IMR-90 (cell line): ENCODE measurements around the gene NFKB1. TPM values are rescaled to one million over a fixed set of nuclear protein-coding genes. Genes with fewer than 3 reads are reported as not detected.

Source experiments
- ATAC-seq: fragments of 200-7000 bp; cut with Tn5 transposase; 2 replicates; pipeline ENCODE4 v1.9.1; 2020; ENCODE audit warnings: low read depth, mild to moderate bottlenecking, moderate library complexity
- BruUV-seq: library from RNA; stranded (reverse); fragments of 400-500 nt; replicated peaks from 2 replicates; lab custom pipeline; 2021; lab: Mats Ljungman, UMichigan
- CTCF ChIA-PET: fragments of 300-600 bp; formaldehyde crosslinking; extraction: SDS; loops from one replicate; lab custom pipeline; 2021; ENCODE audit warnings: antibody characterized with exemption; lab: Yijun Ruan, JAX
- POLR2A ChIA-PET: fragments of 300-600 bp; sonication (Branson Sonifier 250); formaldehyde crosslinking; loops from one replicate; lab custom pipeline; 2022; ENCODE audit warnings: antibody characterized with exemption; ENCODE audit not compliant: unreplicated experiment; lab: Charles Lee
- DNase-seq: peaks from one replicate; pipeline ENCODE4 v3.0.0; 2013
- H2AFZ ChIP-seq: replicated peaks from 2 replicates; pipeline ENCODE3; 2013; ENCODE audit warnings: low read length, mild to moderate bottlenecking; ENCODE audit not compliant: poor library complexity
- H2AK5ac ChIP-seq: 2 replicates; pipeline ENCODE4 v1.6.1; 2013; ENCODE audit warnings: low read depth, low read length, inconsistent platforms
- H2AK9ac ChIP-seq: replicated peaks from 2 replicates; pipeline ENCODE3; 2013; ENCODE audit warnings: mild to moderate bottlenecking, low read depth, low read length, moderate library complexity; ENCODE audit not compliant: poor library complexity
- H2BK120ac ChIP-seq: 2 replicates; pipeline ENCODE4 v1.6.1; 2013; ENCODE audit warnings: low read depth, low read length, inconsistent platforms
- H2BK15ac ChIP-seq: 3 replicates; pipeline ENCODE4 v1.6.1; 2013; ENCODE audit warnings: low read depth, low read length, inconsistent platforms
- H2BK20ac ChIP-seq: 2 replicates; pipeline ENCODE4 v1.6.1; 2013; ENCODE audit warnings: low read depth, mild to moderate bottlenecking, inconsistent platforms, low read length, moderate library complexity
- H2BK5ac ChIP-seq: 2 replicates; pipeline ENCODE4 v1.6.1; 2013; ENCODE audit warnings: mild to moderate bottlenecking, low read depth, low read length, inconsistent platforms; ENCODE audit not compliant: poor library complexity, severe bottlenecking
- H3K14ac ChIP-seq: replicated peaks from 2 replicates; pipeline ENCODE4 v1.6.1; 2013; ENCODE audit warnings: low read depth, low read length, inconsistent platforms
- H3K18ac ChIP-seq: 2 replicates; pipeline ENCODE4 v1.6.1; 2013; ENCODE audit warnings: low read depth, low read length, control low read depth
- H3K23ac ChIP-seq: 2 replicates; pipeline ENCODE4 v1.6.1; 2013; ENCODE audit warnings: low read depth, low read length, inconsistent platforms
- H3K27ac ChIP-seq: 2 replicates; pipeline ENCODE4 v1.5.1; 2013; ENCODE audit warnings: mild to moderate bottlenecking, control low read depth, low read length; ENCODE audit not compliant: insufficient read depth
- H3K27me3 ChIP-seq: 2 replicates; pipeline ENCODE4 v1.6.1; 2013; ENCODE audit warnings: low read length; ENCODE audit not compliant: control insufficient read depth, insufficient read depth
- H3K36me3 ChIP-seq: 2 replicates; pipeline ENCODE4 v1.6.1; 2013; ENCODE audit warnings: low read length, mixed read lengths; ENCODE audit not compliant: control insufficient read depth, insufficient read depth
- H3K4ac ChIP-seq: 2 replicates; pipeline ENCODE4 v1.6.1; 2013; ENCODE audit warnings: low read depth, low read length, inconsistent platforms
- H3K4me1 ChIP-seq: 2 replicates; pipeline ENCODE4 v1.6.1; 2013; ENCODE audit warnings: low read length, mixed read lengths; ENCODE audit not compliant: control insufficient read depth, insufficient read depth
- H3K4me2 ChIP-seq: 2 replicates; pipeline ENCODE4 v1.6.1; 2013; ENCODE audit warnings: low read depth, mild to moderate bottlenecking, control low read depth, low read length, moderate library complexity
- H3K4me3 ChIP-seq: 2 replicates; pipeline ENCODE4 v1.5.1; 2013; ENCODE audit warnings: low read depth, mild to moderate bottlenecking, control low read depth, low read length, moderate library complexity; ENCODE audit not compliant: insufficient read depth
- H3K56ac ChIP-seq: 2 replicates; pipeline ENCODE4 v1.6.1; 2013; ENCODE audit warnings: low read length, inconsistent platforms; ENCODE audit not compliant: insufficient read depth; ENCODE audit errors: extremely low read depth
- H3K79me1 ChIP-seq, 2 experiments: 2 replicates each; pipeline ENCODE4 v1.6.1; 2013; ENCODE audit warnings: low read length in 2 of 2, inconsistent platforms in 1 of 2, low read depth in 1 of 2
- H3K9ac ChIP-seq: 2 replicates; pipeline ENCODE4 v1.6.1; 2013; ENCODE audit warnings: low read depth, low read length, control low read depth
- H3K9me1 ChIP-seq: 2 replicates; pipeline ENCODE4 v1.6.1; 2013; ENCODE audit warnings: low read length, inconsistent platforms; ENCODE audit not compliant: insufficient read depth
- H3K9me3 ChIP-seq: 2 replicates; pipeline ENCODE4 v1.6.1; 2013; ENCODE audit warnings: low read length; ENCODE audit not compliant: control insufficient read depth, insufficient read depth
- H4K20me1 ChIP-seq: 2 replicates; pipeline ENCODE4 v1.6.1; 2013; ENCODE audit warnings: low read length, inconsistent platforms; ENCODE audit not compliant: insufficient read depth
- H4K5ac ChIP-seq: 2 replicates; pipeline ENCODE4 v1.6.1; 2013; ENCODE audit warnings: mild to moderate bottlenecking, low read depth, low read length, control low read depth
- H4K8ac ChIP-seq, 2 experiments: 2 replicates each; pipeline ENCODE4 v1.6.1; 2013; ENCODE audit warnings: low read depth in 2 of 2, low read length in 2 of 2, control low read depth in 1 of 2, inconsistent platforms in 1 of 2
- H4K91ac ChIP-seq: 2 replicates; pipeline ENCODE4 v1.6.1; 2013; ENCODE audit warnings: low read depth, low read length, inconsistent platforms; ENCODE audit not compliant: insufficient read depth
- BHLHE40 ChIP-seq: fragments of 150-350 bp; IDR thresholded peaks from 2 replicates; pipeline ENCODE4 v1.6.1; 2016; ENCODE audit warnings: mild to moderate bottlenecking, low read depth, low read length
- CEBPB ChIP-seq: IDR thresholded peaks from 2 replicates; pipeline ENCODE4 v1.6.1; 2012; ENCODE audit warnings: low read depth, low read length, improper control_type of control experiment
- CHD1 ChIP-seq: IDR thresholded peaks from 2 replicates; pipeline ENCODE4 v1.6.1; 2012; ENCODE audit warnings: low read depth, low read length, improper control_type of control experiment
- FOS ChIP-seq: fragments of 150-350 bp; IDR thresholded peaks from 2 replicates; pipeline ENCODE4 v1.6.1; 2016; ENCODE audit warnings: low read depth, low read length
- MAFK ChIP-seq: IDR thresholded peaks from 2 replicates; pipeline ENCODE4 v1.6.1; 2012; ENCODE audit warnings: low read depth, low read length, improper control_type of control experiment
- MAZ ChIP-seq: IDR thresholded peaks from 2 replicates; pipeline ENCODE4 v1.6.1; 2012; ENCODE audit warnings: low read depth, mild to moderate bottlenecking, low read length, improper control_type of control experiment, moderate library complexity, borderline replicate concordance
- MXI1 ChIP-seq: IDR thresholded peaks from 2 replicates; pipeline ENCODE4 v1.6.1; 2012; ENCODE audit warnings: low read depth, mild to moderate bottlenecking, low read length, moderate library complexity, borderline replicate concordance
- POLR2A ChIP-seq: IDR thresholded peaks from 2 replicates; pipeline ENCODE4 v1.6.1; 2012; ENCODE audit warnings: mild to moderate bottlenecking, low read depth, low read length
- RAD21 ChIP-seq: IDR thresholded peaks from 2 replicates; pipeline ENCODE4 v1.6.1; 2012; ENCODE audit warnings: low read length, improper control_type of control experiment
- RCOR1 ChIP-seq: IDR thresholded peaks from 2 replicates; pipeline ENCODE4 v1.6.1; 2012; ENCODE audit warnings: mild to moderate bottlenecking, low read length, improper control_type of control experiment; ENCODE audit not compliant: insufficient replicate concordance
- RFX5 ChIP-seq: IDR thresholded peaks from 2 replicates; pipeline ENCODE4 v1.8.0; 2012; ENCODE audit warnings: low read depth, mild to moderate bottlenecking, low read length, moderate library complexity
- SMC3 ChIP-seq: fragments of 150-350 bp; IDR thresholded peaks from 2 replicates; pipeline ENCODE4 v1.6.1; 2016; ENCODE audit warnings: low read depth, mild to moderate bottlenecking, antibody characterized with exemption, low read length, moderate library complexity
- WGBS, 2 experiments: methylation state at CpG; one replicate each; pipeline versions ENCODE4 v1.1.5 to v1.1.7; 2013; ENCODE audit warnings: missing lambda C conversion rate in 2 of 2; ENCODE audit not compliant: insufficient read length in 1 of 2; ENCODE audit errors: extremely low coverage in 2 of 2; 5-methylcytosine and 5-hydroxymethylcytosine counted together
- dilution Hi-C: fragments of 300-500 bp; cut with HindIII; formaldehyde crosslinking; loops from one replicate; pipeline ENCODE4 v1.14.3; 2018; ENCODE audit warnings: low sequenced_read_pairs; ENCODE audit not compliant: unreplicated experiment
- in situ Hi-C: fragments of 300-500 bp; cut with MboI; formaldehyde crosslinking; loops from 3 replicates; pipeline ENCODE4 v1.14.3; 2019; ENCODE audit warnings: low sequenced_read_pairs, inconsistent platforms, mixed read lengths
- intact Hi-C: fragments of 100-400 bp; cut with micrococcal nuclease; formaldehyde crosslinking; loops from 2 replicates; pipeline ENCODE4 v1.10.0; 2022
- polyA plus RNA-seq, 3 experiments: library from polyadenylated mRNA; depleted of rRNA; stranded (reverse); fragments of >200 nt; gene quantifications; 2 replicates each; pipeline ENCODE4 v1.2.3, GENCODE V29; 2012; ENCODE audit warnings: low replicate concordance in 1 of 3
- total RNA-seq: library from RNA; depleted of rRNA; stranded (reverse); fragments of >200 nt; gene quantifications from 2 replicates; pipeline ENCODE4 v1.2.3, GENCODE V29; 2012
- TF ChIP-seq, protein P1 (sequence below): conservative IDR thresholded peaks from 2 replicates; pipeline ENCODE4 v1.5.1; 2012; ENCODE audit warnings: mild to moderate bottlenecking, low read depth, low read length, improper control_type of control experiment
- TF ChIP-seq, protein P2 (sequence below): fragments of 150-350 bp; IDR thresholded peaks from 2 replicates; pipeline ENCODE4 v1.6.1; 2016; ENCODE audit warnings: low read depth, mild to moderate bottlenecking, low read length, moderate library complexity, borderline replicate concordance
- TF ChIP-seq, protein P3 (sequence below): fragments of 150-350 bp; IDR thresholded peaks from 2 replicates; pipeline ENCODE4 v1.6.1; 2017; ENCODE audit warnings: mild to moderate bottlenecking, antibody characterized with exemption, low read length, low read depth

The NFKB1 gene
- total and polyA plus RNA-seq, 2 of the 4 experiments (the other 2 are of a cell fraction): 19.8 to 24.6 TPM

DNA sequence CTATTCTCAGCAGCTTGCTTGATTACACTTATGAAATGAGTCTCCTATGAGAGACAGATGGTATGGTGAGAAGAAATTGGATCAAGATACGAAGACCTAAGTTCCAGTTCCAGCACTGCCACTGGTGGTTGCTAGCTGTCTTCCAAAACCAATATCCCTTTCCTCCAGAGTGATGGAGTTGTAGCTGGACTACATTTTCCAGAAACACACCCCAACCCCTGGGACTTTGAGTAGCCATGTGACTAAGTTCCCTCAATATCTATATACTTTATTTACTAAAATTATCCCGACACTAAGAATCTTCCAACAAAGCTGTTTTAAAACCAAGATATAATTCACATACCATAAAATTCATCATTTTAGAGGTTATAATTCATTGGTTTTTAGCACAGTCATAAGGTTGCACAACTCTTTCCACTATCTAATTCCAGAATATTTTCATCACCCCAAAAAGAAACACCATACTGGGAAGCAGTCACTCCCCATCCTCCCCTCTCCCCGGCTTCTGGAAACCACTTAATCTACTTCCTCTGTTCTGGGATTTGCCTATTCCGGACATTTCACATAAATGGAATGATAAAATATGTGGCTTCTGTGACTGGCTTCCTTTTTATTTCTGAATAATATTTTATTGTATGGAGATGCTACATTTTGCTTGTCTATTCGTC, 141.6 kb downstream of the NFKB1 start:
- Histone ChIP-seq H3K14ac (no peak overlapping the region), H3K56ac (no peak overlapping the region; the same call in 1 of the 2 replicates), H4K5ac (peak overlapping the region; percentile 71; the same call in 1 of the 2 replicates), H2BK120ac (no peak overlapping the region), H2AFZ (no peak overlapping the region), H3K4me1 (peaks cover 8% of the 10 kb centered on the region), H3K36me3 (peaks cover 10% of the 10 kb centered on the region), H3K9me1 (peaks cover 3% of the 10 kb centered on the region; the same call in 1 of the 2 replicates), H3K4me2 (no peak overlapping the region), H3K23ac (no peak overlapping the region), H3K9ac (no peak overlapping the region), H2AK9ac (no peak overlapping the region), H3K4me3 (no peak overlapping the region), H3K9me3 (no peaks in the 10 kb centered on the region), H3K27me3 (no peaks in the 10 kb centered on the region), H4K20me1 (no peaks in the 10 kb centered on the region), H3K4ac (no peak overlapping the region), H2BK5ac (no peak overlapping the region), H3K27ac (no peak overlapping the region), H2BK15ac (no peak overlapping the region), H2AK5ac (no peak overlapping the region), H4K91ac (no peak overlapping the region), H2BK20ac (no peak overlapping the region), H3K79me1 (0 out of 4 replicates have a peak, but pooled peaks cover 0 to 3% of the 10 kb centered on the region in 2 experiments), H3K18ac (0 out of 2 replicates have a peak overlapping the region, but pooled peaks have one; percentile 35), H4K8ac (no peak overlapping the region)
- ATAC-seq (peak; percentile 43), DNase-seq (peak; percentile 46)
- dilution Hi-C loops: no loop called here
- POLR2A ChIA-PET: interaction anchor here (0.6 kb wide), 1 partner anchor 183 kb away, joined by 3 read pairs; no protein-coding TSS in a partner anchor
- no TSS peak for BruUV-seq
- CTCF ChIA-PET: no interaction called here
- WGBS, 2 experiments: 100% methylated on average over 1 of the region's 5 CpGs; no CpG with 5 or more reads in 1 of the 2 experiments
- intact Hi-C loops: no loop called here
- in situ Hi-C loops: no loop called here
- no peak for TF ChIP-seq POLR2A
- TF ChIP-seq MXI1: no peak
- no peak for TF ChIP-seq RAD21
- no peak for TF ChIP-seq MAZ
- TF ChIP-seq RCOR1: no peak
- TF ChIP-seq CEBPB: peak; percentile 86
- no peak for TF ChIP-seq RFX5
- TF ChIP-seq MAFK: no peak
- TF ChIP-seq, protein P1, sequence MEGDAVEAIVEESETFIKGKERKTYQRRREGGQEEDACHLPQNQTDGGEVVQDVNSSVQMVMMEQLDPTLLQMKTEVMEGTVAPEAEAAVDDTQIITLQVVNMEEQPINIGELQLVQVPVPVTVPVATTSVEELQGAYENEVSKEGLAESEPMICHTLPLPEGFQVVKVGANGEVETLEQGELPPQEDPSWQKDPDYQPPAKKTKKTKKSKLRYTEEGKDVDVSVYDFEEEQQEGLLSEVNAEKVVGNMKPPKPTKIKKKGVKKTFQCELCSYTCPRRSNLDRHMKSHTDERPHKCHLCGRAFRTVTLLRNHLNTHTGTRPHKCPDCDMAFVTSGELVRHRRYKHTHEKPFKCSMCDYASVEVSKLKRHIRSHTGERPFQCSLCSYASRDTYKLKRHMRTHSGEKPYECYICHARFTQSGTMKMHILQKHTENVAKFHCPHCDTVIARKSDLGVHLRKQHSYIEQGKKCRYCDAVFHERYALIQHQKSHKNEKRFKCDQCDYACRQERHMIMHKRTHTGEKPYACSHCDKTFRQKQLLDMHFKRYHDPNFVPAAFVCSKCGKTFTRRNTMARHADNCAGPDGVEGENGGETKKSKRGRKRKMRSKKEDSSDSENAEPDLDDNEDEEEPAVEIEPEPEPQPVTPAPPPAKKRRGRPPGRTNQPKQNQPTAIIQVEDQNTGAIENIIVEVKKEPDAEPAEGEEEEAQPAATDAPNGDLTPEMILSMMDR: no peak
- TF ChIP-seq CHD1: no peak
- TF ChIP-seq SMC3: no peak
- TF ChIP-seq BHLHE40: no peak
- TF ChIP-seq, protein P2, sequence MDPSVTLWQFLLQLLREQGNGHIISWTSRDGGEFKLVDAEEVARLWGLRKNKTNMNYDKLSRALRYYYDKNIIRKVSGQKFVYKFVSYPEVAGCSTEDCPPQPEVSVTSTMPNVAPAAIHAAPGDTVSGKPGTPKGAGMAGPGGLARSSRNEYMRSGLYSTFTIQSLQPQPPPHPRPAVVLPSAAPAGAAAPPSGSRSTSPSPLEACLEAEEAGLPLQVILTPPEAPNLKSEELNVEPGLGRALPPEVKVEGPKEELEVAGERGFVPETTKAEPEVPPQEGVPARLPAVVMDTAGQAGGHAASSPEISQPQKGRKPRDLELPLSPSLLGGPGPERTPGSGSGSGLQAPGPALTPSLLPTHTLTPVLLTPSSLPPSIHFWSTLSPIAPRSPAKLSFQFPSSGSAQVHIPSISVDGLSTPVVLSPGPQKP: no peak
- TF ChIP-seq FOS: no peak
- TF ChIP-seq, protein P3, sequence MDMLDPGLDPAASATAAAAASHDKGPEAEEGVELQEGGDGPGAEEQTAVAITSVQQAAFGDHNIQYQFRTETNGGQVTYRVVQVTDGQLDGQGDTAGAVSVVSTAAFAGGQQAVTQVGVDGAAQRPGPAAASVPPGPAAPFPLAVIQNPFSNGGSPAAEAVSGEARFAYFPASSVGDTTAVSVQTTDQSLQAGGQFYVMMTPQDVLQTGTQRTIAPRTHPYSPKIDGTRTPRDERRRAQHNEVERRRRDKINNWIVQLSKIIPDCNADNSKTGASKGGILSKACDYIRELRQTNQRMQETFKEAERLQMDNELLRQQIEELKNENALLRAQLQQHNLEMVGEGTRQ: no peak
